NCI-H1694 treated with DMSO at 0.1 percent for 48 hours (cell line): ENCODE results near the gene NACA2.
A peak's percentile ranks its signal among the peaks of the same experiment; 100 is the strongest.
"Not testable (repeated sequence)": the region's sequence is repeated elsewhere in the genome, so short reads cannot be mapped to it uniquely, and the experiment has no call there.

Source experiments
- DNase-seq: peaks from one replicate; lab custom pipeline; 2025; lab: John Stamatoyannopoulos, UW

Gene NACA2

GRCh38 chr17:61591018-61591417, at the start of gene NACA2:
Gene NACA2, minus strand, starts transcription at chr17:61591219. Its CDS starts 39 bp downstream, at chr17:61591180.
- DNase-seq, result no peak

GRCh38 chr17:61639818-61640217, 48.8 kb upstream of the NACA2 start:
- DNase-seq, result no peak

- no peak for DNase-seq
Observed at GRCh38 chr17:61638087-61638486, 47.1 kb upstream of the NACA2 start.

GRCh38 chr17:61635913-61636432, 45.0 kb upstream of the NACA2 start:
- peak; percentile 28 for DNase-seq

GRCh38 chr17:61634942-61635538, 44.0 kb upstream of the NACA2 start:
- DNase-seq, result no peak

- no peak for DNase-seq
Observed at GRCh38 chr17:61634011-61634539, 43.1 kb upstream of the NACA2 start.

- DNase-seq, result no peak
Observed at GRCh38 chr17:61632826-61633225, 41.8 kb upstream of the NACA2 start.

GRCh38 chr17:61631800-61632199, 40.8 kb upstream of the NACA2 start:
- DNase-seq, result no peak

GRCh38 chr17:61628158-61628557, 37.1 kb upstream of the NACA2 start:
- not testable (repeated sequence) for DNase-seq

GRCh38 chr17:61627658-61628057, 36.6 kb upstream of the NACA2 start:
- no peak for DNase-seq

- DNase-seq, result no peak
Observed at GRCh38 chr17:61627125-61627524, 36.1 kb upstream of the NACA2 start.

GRCh38 chr17:61625564-61625963, 34.5 kb upstream of the NACA2 start:
- no peak for DNase-seq

- DNase-seq, result no peak
Observed at GRCh38 chr17:61624951-61625350, 33.9 kb upstream of the NACA2 start.

GRCh38 chr17:61621317-61621716, 30.3 kb upstream of the NACA2 start:
- DNase-seq, result no peak

GRCh38 chr17:61619953-61620352, 28.9 kb upstream of the NACA2 start:
- no peak for DNase-seq

- no peak for DNase-seq
Observed at GRCh38 chr17:61619493-61619892, 28.5 kb upstream of the NACA2 start.

- DNase-seq, result no peak
Observed at GRCh38 chr17:61618950-61619349, 27.9 kb upstream of the NACA2 start.

- DNase-seq, result no peak
Observed at GRCh38 chr17:61617330-61617729, 26.3 kb upstream of the NACA2 start.

- no peak for DNase-seq
Observed at GRCh38 chr17:61616783-61617182, 25.8 kb upstream of the NACA2 start.

- DNase-seq, result no peak
Observed at GRCh38 chr17:61614219-61614618, 23.2 kb upstream of the NACA2 start.

- DNase-seq, result no peak
Observed at GRCh38 chr17:61611323-61611722, 20.3 kb upstream of the NACA2 start.

GRCh38 chr17:61605692-61606091, 14.7 kb upstream of the NACA2 start:
- DNase-seq, result no peak

- DNase-seq, result no peak
Observed at GRCh38 chr17:61601297-61601696, 10.3 kb upstream of the NACA2 start.

- no peak for DNase-seq
Observed at GRCh38 chr17:61600621-61601020, 9.6 kb upstream of the NACA2 start.
